ENCODE data around the gene SH2D2A.

- TF ChIP-seq CTCF (IDR thresholded peaks at IDR 0.05) = no peak
- TF ChIP-seq POLR2A (IDR thresholded peaks at IDR 0.05) = no peak
Measured at GRCh38 chr1:156849151-156849496, 32.5 kb upstream of the SH2D2A start.

Data from Peyer's patch (tissue), 4 donors.